SHP77 treated with DMSO at 0.1 percent for 48 hours (cell line): ENCODE results near the gene CRLF2.
"Not testable (repeated sequence)": the region's sequence is repeated elsewhere in the genome, so short reads cannot be mapped to it uniquely, and the experiment has no call there.

Experiments
- DNase-seq: peaks from one replicate; lab custom pipeline; 2025; lab: John Stamatoyannopoulos, UW

CRLF2 gene

GRCh38 chrX:1212532-1212931 lies at the start of gene CRLF2:
TSS of gene CRLF2 (minus strand) at chrX:1212649. CDS start at chrX:1212634, 15 bp downstream.
- DNase-seq = no peak

GRCh38 chrX:1261771-1262170 lies 49.3 kb upstream of the CRLF2 start:
- not testable (repeated sequence) for DNase-seq

GRCh38 chrX:1261285-1261684 lies 48.8 kb upstream of the CRLF2 start:
- no peak for DNase-seq

GRCh38 chrX:1252861-1253260 lies 40.4 kb upstream of the CRLF2 start:
- DNase-seq = no peak

GRCh38 chrX:1249101-1249887 lies 36.8 kb upstream of the CRLF2 start:
- no peak for DNase-seq

GRCh38 chrX:1248331-1249061 lies 36.0 kb upstream of the CRLF2 start:
- no peak for DNase-seq

- no peak for DNase-seq
Measured at GRCh38 chrX:1246816-1247215, 34.4 kb upstream of the CRLF2 start.

- DNase-seq = no peak
Measured at GRCh38 chrX:1244164-1245076, 32.0 kb upstream of the CRLF2 start.

- DNase-seq = no peak
Measured at GRCh38 chrX:1242891-1243402, 30.5 kb upstream of the CRLF2 start.

- DNase-seq = not testable (repeated sequence)
Measured at GRCh38 chrX:1240551-1240950, 28.1 kb upstream of the CRLF2 start.

- no peak for DNase-seq
Measured at GRCh38 chrX:1239681-1240142, 27.3 kb upstream of the CRLF2 start.

GRCh38 chrX:1231850-1232465 lies 19.5 kb upstream of the CRLF2 start:
- no peak for DNase-seq

- not testable (repeated sequence) for DNase-seq
Measured at GRCh38 chrX:1228101-1228500, 15.7 kb upstream of the CRLF2 start.

GRCh38 chrX:1226249-1226648 lies 13.8 kb upstream of the CRLF2 start:
- DNase-seq = no peak

- DNase-seq = no peak
Measured at GRCh38 chrX:1224954-1225353, 12.5 kb upstream of the CRLF2 start.

- no peak for DNase-seq
Measured at GRCh38 chrX:1223242-1223600, 10.8 kb upstream of the CRLF2 start.

- no peak for DNase-seq
Measured at GRCh38 chrX:1222531-1223241, 10.2 kb upstream of the CRLF2 start.

GRCh38 chrX:1221296-1221845 lies 8.9 kb upstream of the CRLF2 start:
- no peak for DNase-seq

- DNase-seq = no peak
Measured at GRCh38 chrX:1218286-1218685, 5.8 kb upstream of the CRLF2 start.

- no peak for DNase-seq
Measured at GRCh38 chrX:1215123-1215823, 2.8 kb upstream of the CRLF2 start.
